Suprapubic skin (tissue), 4 donors: ENCODE data around the gene ZNF425.

Experiments
- EP300 ChIP-seq: sonication (generic); formaldehyde crosslinking; IDR thresholded peaks from one replicate; pipeline ENCODE4 v1.6.1; 2017; ENCODE audit warnings: antibody characterized with exemption
- POLR2A ChIP-seq, 2 donors: fragments of 450-650 bp; IDR thresholded peaks; one replicate each; pipeline ENCODE4 v1.6.1; 2017; ENCODE audit warnings: antibody characterized with exemption in 2 of 2, mild to moderate bottlenecking in 2 of 2, moderate library complexity in 2 of 2
- POLR2AphosphoS5 ChIP-seq, 3 donors: sonication (generic); formaldehyde crosslinking; IDR thresholded peaks; one replicate each; pipeline ENCODE4 v1.6.1; 2017; ENCODE audit warnings: antibody characterized with exemption in 3 of 3
- TF ChIP-seq, protein P1 (sequence below), 2 donors: fragments of 200-600 bp in 1 of 2; fragments of 450-650 bp in 1 of 2; sonication (generic) in 1 of 2; IDR thresholded peaks; one replicate each; pipeline ENCODE4 v1.5.1; 2016 to 2019; ENCODE audit warnings: antibody characterized with exemption in 2 of 2, mild to moderate bottlenecking in 1 of 2, moderate library complexity in 1 of 2

DNA sequence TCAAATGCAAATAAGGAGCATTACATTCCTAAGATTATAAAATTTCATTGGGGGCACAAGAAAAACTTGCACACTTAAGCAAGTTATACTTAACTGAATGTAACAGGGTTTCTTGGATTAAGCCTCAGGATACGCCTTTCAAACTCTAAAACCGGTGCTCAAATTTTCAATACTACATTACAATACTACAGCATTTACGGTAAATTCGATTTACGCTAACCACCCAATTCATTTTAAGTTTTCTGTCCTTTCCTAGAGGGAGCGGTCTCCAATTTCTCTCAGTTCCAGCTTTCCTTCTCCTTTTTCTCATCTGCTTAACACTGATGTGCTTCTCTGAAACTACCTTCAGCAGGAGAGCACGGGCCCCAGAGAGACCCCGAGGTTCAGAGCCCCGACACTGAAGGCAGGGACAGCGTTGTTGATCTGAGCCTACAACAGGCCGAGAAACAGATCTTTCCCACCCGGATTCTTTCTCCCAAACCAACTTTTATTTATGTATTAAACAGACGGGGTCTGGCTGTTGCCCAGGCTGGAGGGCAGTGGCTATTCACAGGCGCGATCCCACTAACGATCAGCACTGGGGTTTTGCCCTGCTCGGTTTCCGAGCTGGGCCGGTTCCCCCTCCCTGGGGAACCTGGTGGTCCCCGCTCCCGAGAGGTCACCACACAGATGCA lies 798 bp downstream of the ZNF425 start:
- TF ChIP-seq, protein P1, sequence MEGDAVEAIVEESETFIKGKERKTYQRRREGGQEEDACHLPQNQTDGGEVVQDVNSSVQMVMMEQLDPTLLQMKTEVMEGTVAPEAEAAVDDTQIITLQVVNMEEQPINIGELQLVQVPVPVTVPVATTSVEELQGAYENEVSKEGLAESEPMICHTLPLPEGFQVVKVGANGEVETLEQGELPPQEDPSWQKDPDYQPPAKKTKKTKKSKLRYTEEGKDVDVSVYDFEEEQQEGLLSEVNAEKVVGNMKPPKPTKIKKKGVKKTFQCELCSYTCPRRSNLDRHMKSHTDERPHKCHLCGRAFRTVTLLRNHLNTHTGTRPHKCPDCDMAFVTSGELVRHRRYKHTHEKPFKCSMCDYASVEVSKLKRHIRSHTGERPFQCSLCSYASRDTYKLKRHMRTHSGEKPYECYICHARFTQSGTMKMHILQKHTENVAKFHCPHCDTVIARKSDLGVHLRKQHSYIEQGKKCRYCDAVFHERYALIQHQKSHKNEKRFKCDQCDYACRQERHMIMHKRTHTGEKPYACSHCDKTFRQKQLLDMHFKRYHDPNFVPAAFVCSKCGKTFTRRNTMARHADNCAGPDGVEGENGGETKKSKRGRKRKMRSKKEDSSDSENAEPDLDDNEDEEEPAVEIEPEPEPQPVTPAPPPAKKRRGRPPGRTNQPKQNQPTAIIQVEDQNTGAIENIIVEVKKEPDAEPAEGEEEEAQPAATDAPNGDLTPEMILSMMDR (IDR thresholded peaks at IDR 0.05), result no peak
- no peak for TF ChIP-seq POLR2A (IDR thresholded peaks at IDR 0.05)
- TF ChIP-seq POLR2AphosphoS5 (IDR thresholded peaks at IDR 0.05), result no peak
- TF ChIP-seq EP300, result no peak
